SK-MEL-5 (cell line): ENCODE measurements around the gene TCF7L2. TPM values are rescaled to one million over a fixed set of nuclear protein-coding genes. Genes with fewer than 3 reads are reported as not detected.

Experiments used
- DNase-seq: peaks from one replicate; pipeline ENCODE4 v3.0.0-alpha.2; 2016; ENCODE audit warnings: low read depth, low spot score
- in situ Hi-C: cut with HindIII; loops from 2 replicates; pipeline ENCODE4 v1.10.0; 2016; ENCODE audit warnings: low sequenced_read_pairs, high pct_unique_total_duplicates, low pct_unique_long_range_greater_than_20kb
- polyA plus RNA-seq, 2 experiments: library from polyadenylated mRNA; depleted of rRNA; stranded (reverse); fragments of >200 nt; gene quantifications; 2 replicates each; pipeline ENCODE4 v1.2.3, GENCODE V29; 2015
- total RNA-seq: library from RNA; depleted of rRNA; stranded (reverse); fragments of >200 nt; shearing (Covaris generic); gene quantifications from 2 replicates; pipeline ENCODE4 v1.2.3, GENCODE V29; 2014; rRNA removed

The TCF7L2 gene
- total RNA-seq = 2.6 and 3.9 TPM in 2 replicates
- 21.5 and 24.3 TPM in 2 replicates for polyA plus RNA-seq (2015; cell fraction: cytosol; rRNA removed)
- polyA plus RNA-seq (2015; cell fraction: nucleus; rRNA removed) = 18.1 and 40.9 TPM in 2 replicates

- in situ Hi-C loops = no loop called here
These were observed at the start of gene TCF7L2 for GRCh38 chr10:112949875-112950507. Gene TCF7L2, plus strand, starts transcription at chr10:112950247. Its CDS starts 510 bp downstream, at chr10:112950757.

GRCh38 chr10:112902730-112903129 lies 47.3 kb upstream of the TCF7L2 start:
- in situ Hi-C loops = no loop called here
- DNase-seq = no peak

More at GRCh38 chr10:112949875-112950507, at the start of gene TCF7L2:
- DNase-seq = peak; percentile 96

GRCh38 chr10:112904000-112904399 lies 46.0 kb upstream of the TCF7L2 start:
- in situ Hi-C loops = no loop called here
- no peak for DNase-seq

DNA sequence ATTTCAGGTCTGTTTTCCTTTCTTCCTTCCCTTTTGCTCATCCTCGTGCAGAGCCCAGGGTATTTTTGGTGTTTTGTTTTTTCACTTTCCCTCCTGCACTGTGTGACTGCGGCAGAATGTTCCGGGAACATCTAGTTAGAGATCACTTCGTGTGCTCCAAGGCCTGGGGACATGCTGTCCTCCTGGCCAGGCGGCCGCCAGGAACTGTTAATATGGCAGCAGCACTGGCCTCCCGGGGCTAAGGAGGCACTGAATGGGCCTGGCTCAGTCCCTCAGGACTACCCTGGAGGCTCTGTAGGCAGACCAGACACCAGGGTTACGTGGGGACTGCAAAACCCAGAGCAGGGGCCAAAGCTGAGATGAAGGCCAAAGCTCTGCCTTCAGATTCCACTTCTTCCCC lies 43.1 kb upstream of the TCF7L2 start:
- in situ Hi-C loops = no loop called here

DNA sequence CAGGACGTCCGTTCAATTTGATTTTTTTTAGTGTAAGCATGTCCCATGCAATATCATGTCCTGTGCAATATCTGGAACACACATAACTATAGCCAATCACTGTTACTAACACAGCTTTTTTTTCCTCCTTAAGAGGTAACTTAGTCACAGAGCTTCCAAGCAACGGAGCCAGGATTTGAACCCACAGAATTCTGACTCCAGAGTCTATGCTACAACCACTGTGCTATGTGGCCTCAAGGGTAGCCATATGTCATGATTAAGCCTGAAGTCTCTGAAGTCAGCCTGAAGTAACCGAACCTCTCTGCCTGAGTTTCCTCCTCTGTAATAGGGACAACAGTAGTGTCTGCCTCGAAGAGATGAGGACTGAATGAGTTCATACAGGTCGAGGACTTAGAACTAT lies 42.2 kb upstream of the TCF7L2 start:
- peak; percentile 21 for DNase-seq

More for the DNA sequence above, 43.1 kb upstream of the TCF7L2 start:
- no peak for DNase-seq

DNA sequence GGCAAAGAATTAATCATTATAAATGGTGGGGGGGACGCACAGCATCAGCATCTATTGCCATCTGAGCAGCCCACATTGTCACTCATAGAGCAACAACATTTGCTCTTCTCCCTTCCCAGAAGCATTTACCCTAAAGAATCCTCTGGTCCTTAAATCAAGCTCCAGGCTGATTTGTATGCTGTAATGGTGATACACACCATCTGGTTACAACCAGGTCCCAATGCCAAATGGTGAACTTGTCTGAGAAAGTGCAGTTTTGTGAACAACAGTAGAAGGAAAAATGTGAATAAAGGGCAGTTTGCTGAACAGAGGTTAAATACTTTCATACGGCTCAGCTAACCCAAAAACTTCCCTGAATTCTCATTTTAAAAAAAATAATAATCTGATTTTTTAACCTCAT lies 38.8 kb upstream of the TCF7L2 start:
- DNase-seq = no peak

More for the DNA sequence above, 42.2 kb upstream of the TCF7L2 start:
- in situ Hi-C loops = no loop called here

DNA sequence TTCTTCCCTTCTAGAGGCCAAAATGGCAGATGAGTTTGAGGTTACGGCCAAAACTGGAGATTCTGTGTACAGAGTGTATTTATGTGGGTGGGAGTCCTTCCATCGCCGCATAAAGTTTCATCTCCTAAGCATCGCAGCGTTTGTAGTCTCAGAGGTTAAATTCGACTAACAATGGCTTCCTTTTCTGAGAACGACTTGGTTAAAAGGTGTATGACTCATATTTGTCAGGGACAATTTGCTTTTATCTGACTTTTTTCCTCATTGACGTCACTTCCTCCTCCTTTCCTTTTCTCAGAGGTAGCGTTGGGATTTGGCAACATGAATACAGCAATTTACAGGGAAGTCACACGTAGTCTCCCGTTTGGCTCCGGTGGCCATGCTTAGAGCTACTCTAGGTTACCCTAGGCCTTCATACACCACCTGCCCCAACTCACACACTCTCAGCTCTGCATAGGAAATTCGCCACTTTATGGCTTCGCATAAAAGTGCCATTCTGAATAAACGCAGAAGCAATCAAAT lies 37.6 kb upstream of the TCF7L2 start:
- in situ Hi-C loops = no loop called here
- DNase-seq = peak; percentile 88

More for the DNA sequence above, 38.8 kb upstream of the TCF7L2 start:
- in situ Hi-C loops = no loop called here

GRCh38 chr10:112913255-112913654 lies 36.8 kb upstream of the TCF7L2 start:
- in situ Hi-C loops = no loop called here
- no peak for DNase-seq

DNA sequence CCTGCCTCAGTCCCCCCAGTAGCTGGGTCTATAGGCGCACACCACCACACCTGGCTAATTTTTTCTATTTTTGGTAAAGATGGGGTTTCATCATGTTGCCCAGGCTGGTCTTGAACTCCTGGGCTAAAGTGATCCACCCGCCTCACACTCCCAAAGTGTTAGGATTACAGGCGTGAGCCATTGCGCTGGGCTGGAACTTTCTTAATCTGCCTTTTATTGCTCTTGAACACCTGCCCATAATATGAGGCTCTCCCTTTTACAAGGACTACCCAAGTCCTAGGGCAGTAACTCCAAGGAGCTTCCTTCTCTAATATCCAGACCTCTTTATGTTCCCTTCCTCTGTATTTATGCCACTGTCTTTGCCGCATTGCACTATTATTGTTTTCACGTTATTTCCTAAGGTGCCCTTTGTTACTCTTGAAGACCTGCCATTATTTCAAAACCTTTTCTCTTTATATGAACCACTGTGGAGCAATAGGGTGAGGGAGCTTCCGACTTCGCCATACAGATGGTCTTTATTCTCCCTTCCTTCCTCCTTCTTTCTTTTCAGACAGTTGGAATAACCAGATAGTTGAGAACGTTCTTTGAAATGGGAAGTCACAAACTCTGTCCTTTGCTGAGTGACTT lies 36.3 kb upstream of the TCF7L2 start:
- in situ Hi-C loops = no loop called here
- no peak for DNase-seq

- in situ Hi-C loops = no loop called here
- DNase-seq = no peak
These were observed 35.6 kb upstream of the TCF7L2 start for GRCh38 chr10:112914288-112914952.

GRCh38 chr10:112915590-112916572 lies 34.2 kb upstream of the TCF7L2 start:
- in situ Hi-C loops = no loop called here
- DNase-seq = no peak

DNA sequence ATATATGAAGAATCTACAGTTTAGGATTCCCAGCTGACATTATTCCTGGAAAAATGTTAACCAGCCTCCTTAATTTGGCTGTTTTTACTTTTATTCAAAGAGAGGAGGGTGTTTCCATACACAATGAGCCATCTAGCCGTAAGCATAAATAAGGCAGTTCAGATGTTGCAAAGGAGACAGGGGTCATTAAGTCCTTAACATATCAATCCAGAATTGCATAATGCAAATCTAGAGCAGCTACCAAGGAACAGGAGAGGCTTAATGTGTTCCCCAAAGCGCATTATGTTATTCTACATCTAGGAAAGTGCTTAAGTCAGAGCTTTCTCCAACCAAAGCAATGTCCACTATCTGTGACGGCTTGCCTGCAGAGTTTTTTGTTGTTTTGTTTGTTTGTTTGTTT lies 32.4 kb upstream of the TCF7L2 start:
- in situ Hi-C loops = no loop called here
- no peak for DNase-seq

GRCh38 chr10:112918771-112919170 lies 31.3 kb upstream of the TCF7L2 start:
- in situ Hi-C loops = no loop called here

GRCh38 chr10:112919721-112920120 lies 30.3 kb upstream of the TCF7L2 start:
- no peak for DNase-seq
- in situ Hi-C loops = no loop called here

More at GRCh38 chr10:112918771-112919170, 31.3 kb upstream of the TCF7L2 start:
- no peak for DNase-seq

DNA sequence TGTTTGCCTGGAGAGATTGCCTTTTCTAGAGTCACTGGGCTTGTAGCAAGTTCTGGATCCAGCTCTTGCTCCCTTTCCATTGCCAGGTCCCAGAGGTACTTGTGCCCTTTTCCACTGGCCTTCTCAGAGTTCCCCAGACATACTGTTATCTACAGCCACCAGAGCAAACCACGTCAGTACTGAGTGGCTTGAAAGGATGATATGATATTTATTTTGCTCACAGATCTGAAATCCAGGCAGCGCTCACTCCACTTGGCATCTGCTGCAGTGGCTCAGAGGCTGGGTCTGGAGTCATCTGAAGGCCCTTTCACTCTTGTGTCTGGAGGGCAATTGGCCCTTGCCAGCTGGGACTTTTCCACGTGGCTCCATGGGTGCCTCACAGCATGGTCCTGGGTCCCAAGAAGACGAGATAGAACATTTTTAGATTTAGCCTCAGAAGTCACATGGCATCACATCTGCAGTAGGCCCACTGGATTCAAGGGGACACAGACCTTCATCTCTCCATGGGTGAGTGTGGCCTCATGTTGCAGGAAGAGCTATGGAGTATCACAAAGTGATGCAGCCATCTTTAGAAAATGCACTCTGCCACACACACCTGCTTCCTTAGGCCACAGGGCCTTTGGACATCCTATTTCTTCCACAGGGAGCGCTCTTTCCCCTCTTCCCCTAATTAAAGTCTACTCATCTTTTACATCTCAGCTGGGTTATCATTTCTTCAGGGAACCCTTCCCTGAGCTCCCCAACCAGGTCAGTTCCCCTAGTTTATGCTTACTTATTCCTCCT lies 22.9 kb upstream of the TCF7L2 start:
- DNase-seq = no peak
- in situ Hi-C loops = no loop called here

DNA sequence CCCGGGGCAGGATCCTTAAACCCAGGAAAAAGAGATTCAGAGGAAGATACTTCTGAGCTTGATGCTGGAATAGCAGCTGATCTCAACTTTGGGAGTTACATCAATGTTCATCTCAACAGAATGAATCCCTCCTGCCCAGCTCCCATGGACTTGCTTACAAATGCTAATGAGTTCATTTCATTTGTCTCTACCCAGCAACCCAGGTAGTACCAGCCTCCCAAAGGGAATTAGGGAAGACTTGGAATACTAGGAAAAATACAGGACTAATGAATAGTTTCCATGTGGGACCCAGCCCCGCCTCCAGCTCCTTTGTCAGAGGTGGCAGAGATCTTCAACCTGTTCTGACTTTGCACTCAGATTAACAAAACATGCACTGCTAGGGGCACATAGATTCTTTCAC lies 22.1 kb upstream of the TCF7L2 start:
- in situ Hi-C loops = no loop called here
- no peak for DNase-seq

DNA sequence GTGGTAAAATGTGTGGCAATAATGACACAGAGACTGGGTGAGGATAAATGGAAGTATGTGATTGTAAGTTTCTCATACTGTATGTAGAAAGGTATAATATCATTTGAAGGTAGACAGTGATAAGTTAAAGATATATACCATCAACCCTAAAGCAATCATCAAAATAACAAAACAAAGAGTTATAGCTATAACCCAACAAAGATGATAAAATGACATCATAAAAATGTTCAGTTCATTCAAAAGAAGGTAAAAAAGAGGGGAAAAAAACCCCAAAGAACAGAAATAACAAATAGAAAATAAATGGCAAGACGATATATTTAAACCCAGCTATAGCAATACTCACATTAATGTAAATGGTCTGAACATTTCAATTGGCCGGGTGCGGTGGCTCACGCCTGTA lies 17.4 kb upstream of the TCF7L2 start:
- in situ Hi-C loops = no loop called here

More for the DNA sequence above, 17.4 kb upstream of the TCF7L2 start:
- no peak for DNase-seq
